ENCODE results near the gene ACVR1C. TPM values are rescaled to one million over a fixed set of nuclear protein-coding genes. Genes with fewer than 3 reads are reported as not detected.

ACVR1C gene
- total and polyA plus RNA-seq, 2 of the 8 experiments (the other 6 are each of a cell fraction or from before 2014, with no cell fraction given), result 0.21 to 0.52 TPM

GRCh38 chr2:157596992-157597681 lies 31.5 kb downstream of the ACVR1C start:
- peak overlapping the region in 1 of 2 experiments; percentile 45; a peak in 3 of 4 replicates for H3K4me2 ChIP-seq (ENCODE audit: insufficient read depth in 1 of 2, low read depth in 2 of 2, low read length in 2 of 2)
- 36% methylated on average over 39 of the region's 45 CpGs; no CpG with 5 or more reads in 1 of the 2 experiments for WGBS, 2 experiments (ENCODE audit: extremely low coverage in 1 of 2, insufficient coverage in 1 of 2, insufficient read length in 1 of 2, insufficient replicate concordance in 2 of 2, low coverage in 1 of 2, low lambda C conversion rate in 2 of 2, missing lambda C conversion rate in 1 of 2)
- no peaks in the 10 kb centered on the region for H3K79me2 ChIP-seq (ENCODE audit: control insufficient read depth in 1 of 2, insufficient read depth in 2 of 2, low read length in 2 of 2)
- H3K56ac ChIP-seq (replicated peaks; ENCODE audit: insufficient read length, low read depth, low read length), result no peak overlapping the region
- no peak overlapping the region for H2BK20ac ChIP-seq (ENCODE audit: low read length)
- peak overlapping the region; percentile 61; the same call in 1 of the 2 replicates for H2BK12ac ChIP-seq (ENCODE audit: low read depth, low read length)
- H4K91ac ChIP-seq (replicated peaks; ENCODE audit: insufficient read length, low read length), result no peak overlapping the region
- peak overlapping the region; percentile 4 to 50 (median 24); a peak in 6 of 8 replicates for H3K4me3 ChIP-seq (ENCODE audit: extremely low read depth in 1 of 4, insufficient read depth in 2 of 4, low read depth in 3 of 4, low read length in 4 of 4)
- no peak overlapping the region for H2BK120ac ChIP-seq (replicated peaks; ENCODE audit: low read depth, low read length)
- peak overlapping the region; percentile 81; the same call in 1 of the 2 replicates for H2AFZ ChIP-seq (ENCODE audit: low read length)
- H3K27me3 ChIP-seq (replicated peaks in 1 of 4; ENCODE audit: control insufficient read depth in 3 of 4, extremely low read depth in 1 of 4, insufficient read depth in 3 of 4, low read length in 3 of 4), result peaks cover 0 to 5% (median 3%) of the 10 kb centered on the region in 4 experiments; a peak in 2 of 7 replicates
- no peak overlapping the region for H4K8ac ChIP-seq (ENCODE audit: extremely low read depth, insufficient read depth, low read length)
- no peaks in the 10 kb centered on the region for H3K23me2 ChIP-seq (ENCODE audit: low read depth, low read length)
- no peak overlapping the region for H3K4ac ChIP-seq (replicated peaks; ENCODE audit: insufficient read length, low read depth, low read length)
- no peaks in the 10 kb centered on the region for H3K4me1 ChIP-seq (replicated peaks in 1 of 4; ENCODE audit: control insufficient read depth in 3 of 4, insufficient read depth in 4 of 4, low read length in 3 of 4)
- H3K14ac ChIP-seq (ENCODE audit: insufficient read length), result no peak overlapping the region
- H2BK5ac ChIP-seq (ENCODE audit: low read depth, low read length), result no peak overlapping the region
- no peak overlapping the region for H3K27ac ChIP-seq (ENCODE audit: low read depth, low read length)
- H3K9me3 ChIP-seq (ENCODE audit: insufficient read depth in 2 of 2, low read depth in 1 of 2, low read length in 1 of 2), result no peaks in the 10 kb centered on the region
- CTCF ChIA-PET (ENCODE audit: partially characterized antibody), result interaction anchor here (1.0 to 3.3 kb wide), 12 partner anchors 15 to 411 kb away, joined by 3 to 24 read pairs (median 4); no protein-coding TSS in a partner anchor
- no peak overlapping the region for H4K5ac ChIP-seq (ENCODE audit: insufficient read length, low read depth, low read length)
- H4K20me1 ChIP-seq (replicated peaks in 1 of 2; ENCODE audit: control insufficient read depth in 1 of 2, insufficient read depth in 2 of 2, low read length in 2 of 2), result no peaks in the 10 kb centered on the region
- H3K79me1 ChIP-seq (ENCODE audit: low read depth, low read length), result no peaks in the 10 kb centered on the region
- no peaks in the 10 kb centered on the region for H3K36me3 ChIP-seq (ENCODE audit: control insufficient read depth in 2 of 4, insufficient read depth in 4 of 4, low read length in 3 of 4)
- no peak overlapping the region; the same call in 1 of the 2 replicates for H2BK15ac ChIP-seq (ENCODE audit: low read length)
- POLR2A ChIA-PET (ENCODE audit: partially characterized antibody), result interaction anchor here (0.9 kb wide), 1 partner anchor 31 kb away, joined by 3 read pairs; the partner anchor contains the start of gene ACVR1C
- H3K9ac ChIP-seq (replicated peaks in 1 of 4; ENCODE audit: extremely low read depth in 1 of 4, low read depth in 3 of 4, low read length in 3 of 4), result no peak overlapping the region
- DNase-seq (ENCODE audit: low read depth in 1 of 2, low spot score in 2 of 2) (peak; percentile 21 to 83), FAIRE-seq (no peak)
- no peak overlapping the region for H2AK5ac ChIP-seq (ENCODE audit: low read depth, low read length)
- H3K18ac ChIP-seq (ENCODE audit: extremely low read depth, low read length), result no peak overlapping the region
- H3K23ac ChIP-seq (ENCODE audit: insufficient read length), result no peak overlapping the region
- TF ChIP-seq TAF7 (optimal IDR thresholded peaks at IDR 0.05; ENCODE audit: borderline replicate concordance, low read depth, low read length) (no peak), CREB1 (IDR thresholded peaks at IDR 0.05) (no peak; the same call in 1 of the 2 replicates), MAX (IDR thresholded peaks at IDR 0.05) (peak; percentile 91), CTBP2 (IDR thresholded peaks at IDR 0.05; ENCODE audit: borderline replicate concordance, insufficient read depth, insufficient read length, low read length) (no peak), EZH2 (IDR thresholded peaks at IDR 0.05; ENCODE audit: low read depth, low read length, severe bottlenecking) (no peak), JUN (IDR thresholded peaks at IDR 0.05; ENCODE audit: low read depth, low read length) (no peak), RFX5 (IDR thresholded peaks at IDR 0.05; ENCODE audit: borderline replicate concordance, low read depth, low read length) (no peak), BACH1 (IDR thresholded peaks at IDR 0.05; ENCODE audit: low read length) (no peak), SP4 (IDR thresholded peaks at IDR 0.05; ENCODE audit: low read length) (no peak)
- TF ChIP-seq, protein P1, sequence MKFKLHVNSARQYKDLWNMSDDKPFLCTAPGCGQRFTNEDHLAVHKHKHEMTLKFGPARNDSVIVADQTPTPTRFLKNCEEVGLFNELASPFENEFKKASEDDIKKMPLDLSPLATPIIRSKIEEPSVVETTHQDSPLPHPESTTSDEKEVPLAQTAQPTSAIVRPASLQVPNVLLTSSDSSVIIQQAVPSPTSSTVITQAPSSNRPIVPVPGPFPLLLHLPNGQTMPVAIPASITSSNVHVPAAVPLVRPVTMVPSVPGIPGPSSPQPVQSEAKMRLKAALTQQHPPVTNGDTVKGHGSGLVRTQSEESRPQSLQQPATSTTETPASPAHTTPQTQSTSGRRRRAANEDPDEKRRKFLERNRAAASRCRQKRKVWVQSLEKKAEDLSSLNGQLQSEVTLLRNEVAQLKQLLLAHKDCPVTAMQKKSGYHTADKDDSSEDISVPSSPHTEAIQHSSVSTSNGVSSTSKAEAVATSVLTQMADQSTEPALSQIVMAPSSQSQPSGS (IDR thresholded peaks at IDR 0.05; ENCODE audit: low read length), result no peak

Data from H1 (cell line).